CD4-positive, alpha-beta T cell (primary cell): ENCODE data around the gene ID4. TPM values are rescaled to one million over a fixed set of nuclear protein-coding genes. Genes with fewer than 3 reads are reported as not detected.

ENCODE experiments used
- ATAC-seq: fragments of 200-7000 bp; cut with Tn5 transposase; one replicate; pipeline ENCODE4 v1.10.0; 2022; ENCODE audit warnings: mild to moderate bottlenecking; ENCODE audit not compliant: poor library complexity
- CTCF ChIA-PET: fragments of 350-600 bp; sonication (Branson Sonifier 250); formaldehyde crosslinking; loops from one replicate; lab custom pipeline; 2021; ENCODE audit warnings: antibody characterized with exemption, inconsistent platforms; lab: Charles Lee
- POLR2A ChIA-PET: fragments of 350-600 bp; sonication (Branson Sonifier 250); formaldehyde crosslinking; loops from one replicate; lab custom pipeline; 2021; ENCODE audit warnings: antibody characterized with exemption, inconsistent platforms; lab: Charles Lee
- DNase-seq, 14 experiments: peaks; one replicate each; pipeline ENCODE4 v3.0.0-alpha.2; 2013 to 2020; ENCODE audit warnings: mixed read lengths in 2 of 14
- H3K27ac ChIP-seq, 2 donors: one replicate each; pipeline versions ENCODE4 v1.5.1 to v1.7.0; 2013; ENCODE audit warnings: low read length in 2 of 2, low read depth in 1 of 2, mild to moderate bottlenecking in 1 of 2
- H3K27me3 ChIP-seq, 2 experiments: 1 replicate in 1 of 2; 2 replicates in 1 of 2; pipeline versions ENCODE4 v1.6.1 to v1.7.0; 2013; ENCODE audit warnings: low read length in 2 of 2, control low read depth in 1 of 2, mild to moderate bottlenecking in 1 of 2, moderate library complexity in 1 of 2; ENCODE audit not compliant: insufficient read depth in 2 of 2, control insufficient read depth in 1 of 2
- H3K36me3 ChIP-seq: one replicate; pipeline ENCODE4 v1.6.1; 2013; ENCODE audit warnings: low read length, control low read depth; ENCODE audit not compliant: insufficient read depth
- H3K4me1 ChIP-seq: one replicate; pipeline ENCODE4 v1.6.1; 2013; ENCODE audit warnings: low read length, control low read depth; ENCODE audit not compliant: insufficient read depth
- H3K4me3 ChIP-seq: one replicate; pipeline ENCODE4 v1.5.1; 2013; ENCODE audit warnings: mild to moderate bottlenecking, low read length, moderate library complexity
- H3K9me3 ChIP-seq, 2 experiments: 1 replicate in 1 of 2; 2 replicates in 1 of 2; pipeline versions ENCODE4 v1.6.1 to v1.7.0; 2013; ENCODE audit warnings: low read length in 2 of 2, mild to moderate bottlenecking in 2 of 2, control low read depth in 1 of 2, moderate library complexity in 1 of 2; ENCODE audit not compliant: control insufficient read depth in 1 of 2, insufficient read depth in 1 of 2
- H3K27ac Mint-ChIP-seq: one replicate; pipeline ENCODE4 v1.8.0; 2020; ENCODE audit warnings: mixed read lengths
- H3K27me3 Mint-ChIP-seq: one replicate; pipeline ENCODE4 v1.8.0; 2021; ENCODE audit warnings: mixed read lengths
- H3K36me3 Mint-ChIP-seq: one replicate; pipeline ENCODE4 v1.8.0; 2021; ENCODE audit warnings: low read depth, mixed read lengths
- H3K4me1 Mint-ChIP-seq: one replicate; pipeline ENCODE4 v1.8.0; 2021; ENCODE audit warnings: low read depth, mixed read lengths
- H3K4me3 Mint-ChIP-seq: one replicate; pipeline ENCODE4 v1.8.0; 2020; ENCODE audit warnings: mild to moderate bottlenecking, mixed read lengths
- H3K9me3 Mint-ChIP-seq: one replicate; pipeline ENCODE4 v1.8.0; 2020; ENCODE audit warnings: mixed read lengths
- intact Hi-C, 2 experiments: fragments of 100-400 bp; cut with DNase I in 1 of 2; cut with micrococcal nuclease in 1 of 2; formaldehyde crosslinking; loops; one replicate each; pipeline versions ENCODE4 v1.15.1 to v1.9.0; 2023 to 2025; cut with DNase I, micrococcal nuclease
- total RNA-seq, 174 experiments: library from RNA in 2 of 174; stranded (reverse) in 2 of 174; gene quantifications; one replicate each; pipeline ENCODE4 v1.2.3 and lab custom pipeline; 2021 to 2026
- TF ChIP-seq, protein P1 (sequence below): fragments of 200-600 bp; IDR thresholded peaks from one replicate; pipeline ENCODE4 v1.8.0; 2022; ENCODE audit warnings: antibody characterized with exemption, mild to moderate bottlenecking

The ID4 gene
- total RNA-seq, 2 experiments from 2014 or later = not detected

- intact Hi-C loops = no loop called here
- ChIA-PET POLR2A (no interaction called here), CTCF (no interaction called here)
- Mint-ChIP-seq H3K27me3 (no peaks in the 10 kb centered on the region), H3K27ac (no peak overlapping the region), H3K4me1 (no peaks in the 10 kb centered on the region), H3K4me3 (no peak overlapping the region), H3K36me3 (no peaks in the 10 kb centered on the region), H3K9me3 (no peaks in the 10 kb centered on the region)
- Histone ChIP-seq H3K4me1 (no peaks in the 10 kb centered on the region), H3K27ac (no peak overlapping the region), H3K27me3 (no peaks in the 10 kb centered on the region), H3K9me3 (no peaks in the 10 kb centered on the region), H3K4me3 (no peak overlapping the region), H3K36me3 (no peaks in the 10 kb centered on the region)
- TF ChIP-seq, protein P1, sequence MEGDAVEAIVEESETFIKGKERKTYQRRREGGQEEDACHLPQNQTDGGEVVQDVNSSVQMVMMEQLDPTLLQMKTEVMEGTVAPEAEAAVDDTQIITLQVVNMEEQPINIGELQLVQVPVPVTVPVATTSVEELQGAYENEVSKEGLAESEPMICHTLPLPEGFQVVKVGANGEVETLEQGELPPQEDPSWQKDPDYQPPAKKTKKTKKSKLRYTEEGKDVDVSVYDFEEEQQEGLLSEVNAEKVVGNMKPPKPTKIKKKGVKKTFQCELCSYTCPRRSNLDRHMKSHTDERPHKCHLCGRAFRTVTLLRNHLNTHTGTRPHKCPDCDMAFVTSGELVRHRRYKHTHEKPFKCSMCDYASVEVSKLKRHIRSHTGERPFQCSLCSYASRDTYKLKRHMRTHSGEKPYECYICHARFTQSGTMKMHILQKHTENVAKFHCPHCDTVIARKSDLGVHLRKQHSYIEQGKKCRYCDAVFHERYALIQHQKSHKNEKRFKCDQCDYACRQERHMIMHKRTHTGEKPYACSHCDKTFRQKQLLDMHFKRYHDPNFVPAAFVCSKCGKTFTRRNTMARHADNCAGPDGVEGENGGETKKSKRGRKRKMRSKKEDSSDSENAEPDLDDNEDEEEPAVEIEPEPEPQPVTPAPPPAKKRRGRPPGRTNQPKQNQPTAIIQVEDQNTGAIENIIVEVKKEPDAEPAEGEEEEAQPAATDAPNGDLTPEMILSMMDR = no peak
- DNase-seq (no peak), ATAC-seq (no peak)
Measured at GRCh38 chr6:19869464-19869863, 32.3 kb downstream of the ID4 start.

DNA sequence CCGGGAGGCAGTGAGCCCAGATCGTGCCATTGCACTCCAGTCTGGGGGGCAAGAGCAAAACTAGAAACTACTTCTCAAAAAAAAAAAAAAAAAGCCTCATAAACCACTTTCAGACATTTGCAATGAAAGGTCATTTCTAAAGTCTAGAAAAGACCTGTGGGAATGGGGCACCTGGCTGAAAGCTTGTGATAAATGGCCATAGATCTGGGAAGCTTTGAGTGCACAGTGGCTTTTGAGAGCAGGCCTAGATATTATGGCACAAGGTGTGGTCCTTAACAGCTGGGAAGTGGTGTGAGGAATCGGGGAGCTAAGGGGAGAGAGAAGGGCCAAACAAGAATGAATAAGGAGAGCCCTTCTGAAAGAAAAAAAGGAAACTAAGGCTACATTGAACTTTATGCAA lies 33.2 kb downstream of the ID4 start:
- Mint-ChIP-seq H3K9me3 (no peaks in the 10 kb centered on the region), H3K27ac (no peak overlapping the region), H3K27me3 (no peaks in the 10 kb centered on the region), H3K4me1 (no peaks in the 10 kb centered on the region), H3K36me3 (no peaks in the 10 kb centered on the region), H3K4me3 (no peak overlapping the region)
- no peaks in the 10 kb centered on the region for H3K36me3 ChIP-seq
- no peaks in the 10 kb centered on the region for H3K9me3 ChIP-seq
- H3K4me3 ChIP-seq = no peak overlapping the region
- TF ChIP-seq, protein P1 = no peak
- intact Hi-C loops = no loop called here
- no peak for ATAC-seq
- H3K27ac ChIP-seq = no peak overlapping the region
- ChIA-PET CTCF (no interaction called here), POLR2A (no interaction called here)
- no peak for DNase-seq
- H3K27me3 ChIP-seq = no peaks in the 10 kb centered on the region
- H3K4me1 ChIP-seq = no peaks in the 10 kb centered on the region

DNA sequence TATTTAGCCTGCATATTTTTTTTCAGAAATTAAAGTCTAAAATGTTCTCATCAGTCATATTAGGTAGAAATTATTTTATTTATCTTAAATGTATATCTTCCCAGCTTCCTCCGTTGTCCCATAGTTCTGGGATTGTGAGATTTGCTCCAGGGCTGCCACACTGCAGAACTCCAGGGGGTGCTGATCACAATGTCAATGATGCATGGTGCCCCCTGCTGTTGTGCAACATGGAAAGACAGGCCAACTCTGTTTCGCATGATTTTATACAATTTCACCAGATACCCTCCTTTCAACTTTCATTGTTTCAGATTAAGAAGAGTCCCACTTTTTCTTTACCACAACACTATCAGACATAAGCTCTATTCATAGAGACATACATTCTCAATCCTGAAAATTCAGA lies 35.9 kb downstream of the ID4 start:
- intact Hi-C loops = no loop called here
- POLR2A ChIA-PET = no interaction called here
- no peaks in the 10 kb centered on the region for H3K36me3 Mint-ChIP-seq

More for the DNA sequence above, 35.9 kb downstream of the ID4 start:
- Histone ChIP-seq H3K27ac (no peak overlapping the region), H3K4me3 (no peak overlapping the region), H3K27me3 (no peaks in the 10 kb centered on the region), H3K9me3 (no peaks in the 10 kb centered on the region), H3K36me3 (no peaks in the 10 kb centered on the region), H3K4me1 (no peaks in the 10 kb centered on the region)
- no peaks in the 10 kb centered on the region for H3K27me3 Mint-ChIP-seq
- no peaks in the 10 kb centered on the region for H3K9me3 Mint-ChIP-seq
- no peaks in the 10 kb centered on the region for H3K4me1 Mint-ChIP-seq
- H3K4me3 Mint-ChIP-seq = no peak overlapping the region
- no peak for DNase-seq
- TF ChIP-seq, protein P1 = no peak
- H3K27ac Mint-ChIP-seq = no peak overlapping the region
- CTCF ChIA-PET = no interaction called here
- ATAC-seq = no peak
